NCI-H82 treated with DMSO at 0.1 percent for 48 hours (cell line): Measurements from ENCODE around the gene IL33.

Experiments
- DNase-seq: peaks from one replicate; lab custom pipeline; 2025; ENCODE audit not compliant: unreplicated experiment; lab: John Stamatoyannopoulos, UW

Gene IL33

DNA sequence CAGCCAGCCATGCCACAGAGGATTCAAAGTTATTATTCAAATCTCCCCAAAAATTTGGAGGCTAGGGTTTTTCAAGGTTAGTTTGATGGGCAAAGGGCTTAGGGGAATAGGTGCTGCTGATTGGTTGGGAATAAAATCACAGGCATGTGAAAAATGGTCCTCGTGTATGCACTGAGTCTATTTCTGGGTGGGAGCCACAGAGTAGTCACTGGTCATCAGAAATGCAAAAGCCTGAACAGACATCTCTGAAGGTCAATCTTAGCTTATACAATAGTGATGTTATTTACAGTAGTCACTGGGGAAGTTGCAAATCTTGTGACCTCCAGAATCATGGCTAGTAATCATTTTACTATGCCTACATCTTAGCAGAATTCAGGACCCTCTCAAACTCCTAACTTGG is 1.3 kb downstream of the IL33 start:
- DNase-seq: no peak

DNA sequence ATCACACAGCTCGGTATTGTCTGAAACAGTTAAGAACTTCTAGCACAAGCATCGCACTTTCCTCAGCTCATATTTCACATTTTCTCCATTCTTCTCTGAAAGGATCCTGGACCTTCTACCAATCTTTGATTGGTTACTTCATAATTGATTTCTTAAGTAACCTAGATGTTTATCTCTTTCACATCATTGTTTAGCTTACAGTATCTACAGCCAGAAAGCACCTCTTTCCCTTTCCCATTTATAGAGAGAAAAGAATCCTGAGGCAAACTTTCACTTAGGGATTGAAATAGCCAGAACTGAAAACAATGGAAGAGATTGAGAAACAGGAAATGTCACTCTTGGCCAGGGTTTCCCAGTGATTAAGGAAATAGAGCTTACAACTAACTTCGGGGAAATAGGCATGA is 2.5 kb downstream of the IL33 start:
- no peak for DNase-seq

DNA sequence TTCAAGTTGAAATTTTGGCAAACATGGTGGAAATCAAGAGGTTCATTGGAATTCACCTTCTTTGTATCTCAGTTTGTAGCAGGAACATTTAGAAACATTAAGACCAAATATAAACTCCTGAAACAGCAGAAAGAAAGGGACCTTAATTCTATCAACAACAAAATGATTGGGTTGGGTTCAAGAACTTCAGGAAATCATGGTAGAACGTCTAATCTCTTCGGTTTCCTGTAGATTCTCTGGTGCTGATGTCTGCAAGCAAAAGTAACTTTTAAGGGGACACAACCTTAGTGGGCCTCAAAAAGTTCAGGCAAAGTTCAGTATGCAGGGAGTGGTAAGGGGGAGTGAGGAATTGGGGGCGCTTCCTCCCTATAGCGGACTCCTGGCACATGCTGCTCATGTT is 3.4 kb downstream of the IL33 start:
- no peak for DNase-seq

DNA sequence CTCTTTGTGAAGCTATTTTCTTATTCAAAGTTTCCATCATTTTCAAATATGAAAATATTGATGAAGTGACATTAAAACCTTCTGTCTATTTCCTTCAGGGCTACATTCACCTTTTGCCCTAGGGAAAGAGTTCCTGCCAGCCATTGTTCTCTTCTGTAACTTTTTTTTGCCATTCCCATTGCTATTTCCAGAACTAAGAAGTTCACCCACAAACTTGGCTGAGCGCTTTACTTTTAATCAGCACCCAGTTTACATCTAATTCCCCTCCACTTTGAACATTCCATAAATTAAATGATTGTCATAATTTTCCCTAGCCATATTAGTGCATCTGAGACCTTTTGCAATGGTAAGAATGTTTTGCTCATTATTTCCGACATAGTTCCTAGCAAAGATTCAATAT is 4.4 kb downstream of the IL33 start:
- DNase-seq: no peak

DNA sequence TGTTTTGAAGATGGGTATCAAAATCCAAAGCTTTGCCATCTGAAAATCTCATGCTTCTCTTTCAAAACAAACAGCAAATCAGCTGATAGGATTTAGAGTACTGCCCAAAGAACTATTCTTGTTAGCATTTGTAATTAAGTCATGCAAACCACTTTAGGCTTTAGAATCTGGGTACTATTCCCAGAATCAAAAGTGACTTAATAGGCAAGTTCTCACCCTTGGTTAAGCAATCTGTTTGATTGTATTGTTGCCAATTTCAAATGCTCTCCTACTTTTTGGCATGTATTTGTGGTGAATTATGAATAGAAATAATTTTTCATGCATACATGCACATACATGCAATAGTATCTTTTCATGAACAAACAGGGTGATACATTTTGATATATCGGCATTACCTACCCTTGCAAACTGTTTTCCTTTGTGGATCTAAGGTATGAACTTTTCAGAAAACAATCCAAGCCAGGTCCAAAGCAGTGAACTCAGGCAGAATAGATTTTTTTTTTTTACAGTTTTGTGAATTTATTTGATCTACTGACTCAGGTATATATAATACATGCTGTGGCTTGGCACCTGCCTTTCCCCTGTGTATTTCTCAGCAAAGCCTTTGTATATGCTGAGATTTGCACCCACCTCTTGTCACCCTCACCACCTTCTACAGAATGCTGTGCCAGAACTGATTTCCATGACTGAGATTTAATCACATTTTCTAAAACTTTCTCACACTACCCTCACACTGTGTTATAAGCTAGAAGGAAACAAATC is 9.0 kb downstream of the IL33 start:
- DNase-seq: no peak

DNA sequence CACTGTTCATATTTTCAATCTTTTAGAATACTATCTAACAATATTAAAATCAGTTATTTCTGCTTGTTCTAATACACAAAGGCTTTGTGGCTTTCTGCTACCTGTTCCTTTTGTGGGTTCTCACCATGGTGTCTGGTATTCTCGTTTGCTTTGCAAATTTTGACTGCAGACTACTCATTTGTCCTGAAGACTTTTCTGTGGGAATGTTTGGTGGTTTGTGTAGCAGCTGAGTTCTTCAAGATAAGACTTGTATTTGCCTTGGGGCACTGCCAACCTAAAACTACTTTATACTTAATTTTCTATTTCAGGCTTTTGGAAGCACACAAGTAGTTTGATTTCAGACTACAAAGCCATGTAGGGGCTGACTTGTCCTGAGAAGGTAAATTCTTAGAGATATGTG is 11.1 kb downstream of the IL33 start:
- no peak for DNase-seq

DNA sequence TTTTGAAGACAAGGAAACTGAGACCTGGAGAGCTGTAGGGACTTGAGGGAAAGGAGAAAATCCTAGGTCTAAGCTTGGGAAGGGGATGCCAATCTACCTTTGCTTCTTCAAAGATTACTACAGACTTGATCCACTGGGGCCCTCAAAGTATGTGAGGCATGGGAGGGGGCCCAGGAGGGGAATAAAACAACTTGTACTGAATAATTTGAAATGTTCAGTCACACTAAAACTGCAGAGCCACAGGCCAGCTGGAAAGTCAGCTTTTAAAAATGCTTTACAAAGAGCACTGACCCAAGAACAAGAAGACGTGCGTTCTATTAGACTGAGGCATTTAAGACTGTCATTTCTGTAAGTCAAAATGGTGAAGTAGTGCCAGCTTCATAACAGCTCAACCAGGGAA is 13.6 kb downstream of the IL33 start:
- DNase-seq: no peak

DNA sequence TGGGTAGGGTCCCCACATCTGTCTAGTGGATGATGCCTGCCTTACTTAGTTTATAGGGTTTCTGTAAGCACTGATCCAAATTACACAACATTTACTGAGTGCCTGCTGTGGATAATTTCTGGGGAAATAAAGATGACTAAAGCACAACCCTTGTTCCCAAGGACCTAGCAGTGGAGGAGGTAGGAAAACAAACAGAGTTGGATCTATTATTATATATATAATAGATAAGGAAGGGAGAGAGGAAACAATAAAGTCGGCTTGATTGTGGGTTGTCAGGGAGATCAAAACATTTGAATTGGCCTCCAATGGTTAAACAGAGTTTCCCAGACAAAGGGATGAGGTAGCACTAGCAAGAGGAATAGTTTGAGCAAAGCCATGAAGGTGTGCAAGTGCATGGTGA is 14.0 kb downstream of the IL33 start:
- no peak for DNase-seq

DNA sequence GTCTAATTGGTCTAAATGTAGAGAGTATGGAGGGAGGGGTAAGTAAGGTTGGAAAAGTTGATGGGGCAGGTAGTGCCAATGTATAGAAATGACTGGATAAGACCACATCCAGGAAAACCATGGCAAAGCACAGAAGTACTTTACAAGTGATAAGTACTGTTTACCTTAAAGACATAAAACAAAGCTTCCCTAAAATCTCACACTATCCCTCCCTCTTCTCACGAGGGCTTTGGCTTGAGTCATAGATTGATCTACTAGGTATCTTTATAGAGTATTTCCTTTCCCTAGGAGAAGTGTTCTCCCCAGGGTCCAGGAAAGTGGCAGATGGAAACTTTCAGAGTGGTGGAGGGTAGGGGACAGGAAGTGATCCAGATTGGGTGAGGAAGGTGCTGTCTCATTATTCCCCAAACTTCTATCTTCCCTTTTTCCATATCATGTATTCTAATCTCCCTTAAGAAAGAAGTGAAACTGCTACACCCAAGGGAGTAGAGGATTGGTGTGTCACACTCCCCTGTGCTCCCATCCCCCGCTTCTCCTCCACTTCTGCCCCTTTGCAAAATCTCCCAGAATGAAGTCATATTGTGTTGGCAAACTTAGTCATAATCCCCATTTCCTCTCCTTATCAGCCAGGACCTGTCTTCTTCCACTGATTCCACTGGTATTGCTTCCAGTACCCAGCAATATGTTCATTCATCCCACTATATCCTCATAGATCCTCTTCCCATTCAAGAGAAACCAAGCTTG is 14.6 kb downstream of the IL33 start:
- DNase-seq: no peak

DNA sequence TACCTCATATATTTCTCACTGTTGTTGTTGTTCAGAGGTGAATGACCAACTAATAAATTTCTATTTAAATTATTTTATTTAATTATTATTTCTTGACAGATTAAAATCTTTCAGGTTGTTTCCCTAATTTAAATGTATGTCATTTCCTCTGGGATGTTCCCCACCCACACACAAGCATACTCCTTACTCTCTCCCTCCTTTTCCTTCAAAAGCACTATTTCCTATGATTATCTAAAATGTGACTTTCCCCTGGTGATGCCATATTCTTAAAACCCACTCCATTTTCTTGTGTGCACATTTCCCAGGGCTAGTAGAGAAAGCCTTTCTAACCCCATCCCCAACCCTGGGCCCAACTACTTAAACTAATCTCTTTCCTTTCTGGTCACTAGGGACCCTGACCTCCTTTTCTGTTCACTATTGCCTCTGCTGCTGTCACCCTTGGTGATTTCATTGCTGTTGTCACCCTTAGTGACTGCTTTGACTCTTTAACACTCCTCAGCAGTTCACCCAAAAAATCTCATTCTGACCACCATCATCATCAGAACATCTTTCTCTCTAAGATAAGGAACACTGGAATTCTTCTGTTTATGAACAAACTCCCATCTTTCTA is 16.8 kb downstream of the IL33 start:
- DNase-seq: no peak

DNA sequence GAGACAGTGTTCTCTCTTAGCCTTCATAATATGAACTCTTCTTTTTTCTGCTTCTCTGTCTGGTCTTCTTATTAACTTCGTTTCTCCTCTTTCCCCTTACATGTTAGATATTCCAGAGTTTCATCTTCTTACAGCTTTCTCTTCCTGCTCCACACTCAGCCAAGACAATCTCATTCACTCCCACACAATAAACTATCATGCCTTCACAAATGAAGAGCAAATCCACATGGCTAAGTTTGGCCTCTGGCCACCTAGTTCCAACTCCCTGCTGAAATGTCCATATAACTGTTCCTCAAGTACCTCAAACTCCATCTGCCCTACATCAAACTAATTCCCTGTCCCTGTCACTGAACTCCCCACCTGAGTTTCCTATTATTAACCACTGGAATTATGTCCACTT is 18.4 kb downstream of the IL33 start:
- DNase-seq: no peak

DNA sequence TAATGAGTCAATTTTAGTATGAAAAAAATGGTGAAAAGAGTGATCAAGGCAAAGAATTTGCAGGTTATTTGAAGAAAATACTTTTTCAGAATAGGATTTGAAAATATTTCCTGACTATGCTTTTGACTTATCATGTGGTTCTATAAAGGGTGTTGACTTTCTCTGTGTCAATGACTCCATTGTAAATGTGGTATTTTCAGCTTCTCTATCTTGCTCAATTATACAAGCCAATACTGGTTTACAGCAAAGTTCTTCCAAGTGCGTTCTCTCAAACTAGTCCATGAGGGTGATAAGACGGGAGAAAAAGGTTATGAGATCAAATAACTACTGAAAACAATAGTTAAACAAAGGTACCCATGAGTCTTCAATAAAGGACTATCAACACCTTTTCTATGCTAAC is 21.7 kb downstream of the IL33 start:
- no peak for DNase-seq

DNA sequence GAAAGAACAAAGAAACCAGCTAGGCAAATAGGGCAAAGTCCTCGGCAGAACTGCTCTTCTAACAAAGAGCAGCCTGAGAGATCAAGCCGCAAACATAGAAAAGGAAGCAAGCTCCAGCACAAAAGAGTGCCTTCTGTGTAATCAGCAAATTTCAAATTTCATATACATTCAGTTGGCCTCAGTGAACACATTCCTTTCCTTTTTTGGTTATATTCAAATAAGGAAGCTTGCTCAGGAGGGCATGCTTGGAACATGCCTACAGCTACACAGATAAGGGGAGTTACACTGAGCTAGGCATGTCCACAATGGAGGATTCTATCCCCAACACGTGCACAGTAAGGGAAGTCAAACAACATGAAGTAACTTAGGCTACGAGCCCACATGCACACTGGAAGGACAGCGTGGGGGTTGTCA is 23.4 kb downstream of the IL33 start:
- no peak for DNase-seq

DNA sequence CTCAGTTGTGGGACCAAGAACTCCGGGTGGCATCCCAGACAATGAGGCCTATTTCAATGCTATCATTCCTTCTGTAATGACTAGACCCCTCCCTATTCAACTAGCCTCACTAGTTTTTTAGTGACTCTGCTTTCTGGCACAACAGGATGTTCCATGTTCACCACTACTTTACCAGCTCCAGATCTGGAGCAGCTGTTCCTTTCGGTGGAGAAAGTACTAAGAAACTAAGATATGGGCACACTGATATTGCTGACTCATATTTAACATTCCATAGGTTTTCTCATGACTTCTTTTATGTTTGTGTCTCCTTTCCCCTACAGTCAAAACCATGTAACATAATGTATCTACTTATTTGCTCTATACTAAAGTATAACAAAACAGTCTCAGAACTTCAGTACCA is 24.1 kb downstream of the IL33 start:
- DNase-seq: no peak

DNA sequence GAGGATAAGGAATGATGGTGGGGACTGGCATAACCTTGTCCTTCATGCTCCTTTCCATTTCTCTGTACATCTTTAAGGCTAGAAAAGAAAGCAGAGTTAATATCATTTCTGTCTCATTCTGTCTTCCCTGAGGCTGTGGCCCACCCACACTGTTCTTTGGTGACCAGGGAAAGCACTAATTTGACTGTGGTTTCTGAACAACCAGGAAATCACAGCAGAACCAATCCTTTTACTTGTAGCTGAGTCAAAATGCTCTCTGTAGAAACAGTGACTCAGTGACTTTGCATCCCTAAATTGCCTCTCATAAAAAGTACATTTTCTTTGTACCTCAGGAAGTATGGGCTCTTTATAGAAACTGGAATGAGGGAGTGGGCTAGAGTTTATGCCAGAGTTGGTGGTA is 28.1 kb downstream of the IL33 start:
- no peak for DNase-seq

DNA sequence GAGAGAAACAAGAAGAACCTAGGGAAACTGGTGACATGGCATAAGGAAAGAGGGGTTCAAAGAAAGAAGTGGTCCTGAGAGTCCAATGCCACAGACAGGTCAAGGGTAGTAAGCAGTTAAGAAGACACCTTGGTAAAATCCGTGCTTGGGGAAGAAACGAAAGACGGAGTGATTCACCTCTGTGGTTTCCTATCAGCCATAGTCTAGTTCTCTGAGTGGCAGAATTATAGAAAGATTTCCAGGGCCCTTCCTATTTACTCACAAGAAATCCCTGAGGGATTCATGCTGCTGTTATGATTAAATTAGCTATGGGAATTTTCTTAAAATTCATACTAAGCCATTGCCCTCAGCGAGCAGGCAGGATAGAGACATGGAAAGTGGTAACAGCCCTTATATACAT is 31.7 kb downstream of the IL33 start:
- no peak for DNase-seq

DNA sequence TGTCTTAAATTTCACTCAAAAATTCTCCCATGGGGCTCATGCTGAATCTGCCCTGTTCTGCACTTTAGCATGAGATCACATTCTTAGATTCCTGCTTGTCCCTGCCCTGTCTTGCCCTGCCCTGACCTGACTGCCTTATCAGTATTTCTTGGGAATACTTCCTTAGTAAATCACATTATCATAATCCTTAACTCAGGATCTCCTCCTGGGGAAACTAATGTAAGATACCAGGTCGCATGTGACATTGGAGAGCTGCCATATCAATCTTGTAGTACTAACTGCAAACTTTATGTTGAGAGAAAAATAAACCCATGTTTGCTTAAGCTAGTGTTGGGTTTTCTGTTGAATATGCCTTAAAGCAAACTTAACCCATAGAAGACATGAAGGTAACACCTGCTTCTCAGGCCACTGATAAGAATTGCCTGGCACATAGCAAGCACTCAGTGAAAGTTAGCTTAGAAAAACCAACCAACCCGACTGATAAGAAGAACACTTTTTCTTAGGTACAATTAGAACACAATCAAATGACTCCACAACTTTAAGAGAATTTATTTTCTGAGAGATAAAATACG is 53.3 kb downstream of the IL33 start:
- DNase-seq: no peak

DNA sequence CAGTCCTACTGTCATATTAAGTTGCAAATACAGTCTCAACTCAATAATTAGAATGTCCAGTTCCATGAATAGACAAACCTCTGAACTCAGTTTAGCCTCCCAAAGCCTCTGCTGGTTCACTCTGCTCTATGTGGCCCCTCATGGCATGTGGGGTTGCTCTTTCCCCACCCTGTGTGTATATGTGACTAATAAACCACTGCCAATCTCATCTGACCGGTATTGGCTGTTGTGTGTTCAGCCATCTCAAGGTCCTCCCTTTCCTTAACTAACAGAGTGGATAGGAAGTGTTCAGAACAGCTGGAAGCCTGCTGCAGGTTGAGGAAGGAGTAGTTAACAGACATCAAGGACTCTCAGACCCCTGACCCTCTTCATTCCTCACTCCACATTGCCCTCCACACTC is 55.3 kb downstream of the IL33 start:
- no peak for DNase-seq

DNA sequence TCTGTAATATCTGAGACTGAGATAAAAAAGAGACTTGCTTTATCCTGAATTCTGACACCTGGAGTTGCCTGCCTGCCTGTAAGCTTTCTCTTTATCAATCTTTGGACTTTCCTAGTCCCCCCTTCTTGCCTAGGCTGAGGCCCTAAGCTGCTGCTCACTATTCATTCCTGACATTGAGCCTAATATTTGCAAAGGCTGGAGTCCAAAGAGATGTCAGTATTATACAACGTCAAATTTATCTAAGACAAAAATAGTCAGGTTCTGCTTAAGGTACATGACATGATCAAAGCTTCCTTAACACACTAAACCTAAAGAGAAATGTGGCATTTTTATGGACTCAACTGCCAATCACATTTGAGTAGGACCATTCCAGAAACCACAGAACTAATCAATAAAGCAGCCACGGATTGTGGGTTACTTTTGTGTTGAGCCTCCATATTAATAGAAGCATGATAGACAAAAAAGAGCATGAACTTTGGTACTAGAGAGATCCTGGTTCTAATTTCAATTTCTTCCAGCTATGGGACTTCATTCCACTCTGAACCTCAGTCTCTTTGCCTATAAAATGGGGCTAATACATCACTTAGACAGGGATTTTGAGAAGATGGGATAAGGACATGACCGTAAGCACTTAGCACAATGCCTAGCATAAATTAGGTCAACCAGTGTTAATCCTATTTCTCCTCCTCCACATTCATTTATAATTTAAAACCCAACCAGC is 56.1 kb downstream of the IL33 start:
- no peak for DNase-seq

DNA sequence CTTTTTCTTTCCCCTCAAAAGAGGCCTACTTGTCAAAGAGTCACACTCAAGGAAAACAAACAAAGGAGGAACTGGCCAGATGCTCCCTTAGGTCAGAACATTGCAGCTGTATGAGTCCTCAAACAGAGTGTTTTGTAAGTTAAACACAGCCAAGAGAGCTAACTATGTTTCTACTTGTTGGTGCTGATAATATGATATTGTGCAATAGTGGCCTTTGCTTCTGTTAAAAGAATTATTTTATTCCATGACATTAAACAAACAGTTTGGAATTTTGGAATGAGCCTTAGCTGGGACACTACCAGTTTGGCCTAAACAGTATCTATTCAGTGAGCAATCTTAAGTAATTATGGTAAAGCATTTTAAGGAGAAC is 56.6 kb downstream of the IL33 start:
- DNase-seq: no peak

DNA sequence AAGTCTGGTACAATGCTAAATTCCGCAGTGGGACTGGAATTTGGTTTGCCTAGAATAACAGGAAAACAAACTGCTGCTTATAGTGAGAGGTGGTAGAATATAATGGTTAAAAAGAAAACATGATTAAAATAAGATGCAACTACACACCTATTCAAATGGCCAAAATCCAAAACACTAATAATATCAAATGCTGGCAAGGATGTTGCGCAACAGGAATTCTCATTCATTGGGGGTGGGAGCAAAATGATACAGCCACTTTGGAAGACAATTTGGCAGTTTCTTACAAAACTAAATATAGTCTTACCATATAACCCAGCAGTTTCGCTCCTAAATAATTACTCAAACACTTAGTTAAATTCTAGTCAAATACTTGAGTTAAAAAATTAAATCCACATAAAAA is 61.8 kb downstream of the IL33 start:
- DNase-seq: no peak
